ENCODE data around the gene IQSEC1.

Gene IQSEC1

DNA sequence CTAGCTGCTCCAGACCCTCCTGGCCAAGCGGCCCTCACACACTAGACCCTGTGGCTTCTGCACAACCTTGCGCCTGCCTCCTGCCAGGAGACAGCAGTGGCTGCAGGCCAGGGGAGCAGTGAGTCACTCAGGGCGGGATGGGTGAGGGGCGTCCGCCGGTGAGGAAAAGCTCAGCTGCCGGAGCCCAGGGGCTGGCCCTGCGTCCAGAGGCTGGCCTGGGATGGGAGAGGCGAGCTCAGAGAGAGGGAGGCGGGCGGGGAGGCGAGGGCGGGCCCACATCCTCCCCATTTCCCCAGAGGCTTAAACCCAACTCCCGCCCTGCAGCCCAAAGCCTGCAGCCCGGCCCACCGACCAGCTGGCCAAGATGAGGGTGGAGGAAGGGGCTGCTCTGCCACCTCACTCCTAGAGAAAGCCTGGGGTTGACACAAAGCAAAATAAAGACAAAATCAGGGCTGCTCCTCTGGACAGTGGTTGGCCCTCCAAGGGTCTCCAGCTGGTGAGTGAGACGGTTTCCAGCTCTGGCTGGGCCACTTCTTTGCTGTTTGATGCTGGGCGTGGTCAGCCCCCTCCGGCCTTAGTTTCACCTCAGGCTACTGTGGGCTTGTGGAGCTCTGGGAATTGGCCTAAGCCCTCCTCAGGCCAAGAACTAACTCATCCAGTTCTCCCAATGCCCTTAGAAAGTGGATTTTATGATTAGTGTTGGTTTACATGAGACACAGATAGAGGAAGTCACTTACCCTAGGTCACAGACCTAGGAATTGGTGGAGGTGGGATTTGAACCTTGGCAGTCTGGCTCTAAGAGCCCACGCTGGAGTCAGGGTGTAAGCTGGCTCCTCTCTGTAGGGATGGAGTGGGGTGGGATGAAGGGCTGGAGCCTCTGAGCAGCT, 50.6 kb downstream of the IQSEC1 start:
- ChIA-PET POLR2A (ENCODE audit: low non-redundant PET) (no interaction called here), CTCF (interaction anchor here (0.6 to 0.9 kb wide), 2 partner anchors 28 to 182 kb away, joined by 3 read pairs; no protein-coding TSS in a partner anchor)
- no peak overlapping the region for H3K27ac ChIP-seq
- DNase-seq (ENCODE audit: low spot score), result no peak
- TF ChIP-seq, protein P1, sequence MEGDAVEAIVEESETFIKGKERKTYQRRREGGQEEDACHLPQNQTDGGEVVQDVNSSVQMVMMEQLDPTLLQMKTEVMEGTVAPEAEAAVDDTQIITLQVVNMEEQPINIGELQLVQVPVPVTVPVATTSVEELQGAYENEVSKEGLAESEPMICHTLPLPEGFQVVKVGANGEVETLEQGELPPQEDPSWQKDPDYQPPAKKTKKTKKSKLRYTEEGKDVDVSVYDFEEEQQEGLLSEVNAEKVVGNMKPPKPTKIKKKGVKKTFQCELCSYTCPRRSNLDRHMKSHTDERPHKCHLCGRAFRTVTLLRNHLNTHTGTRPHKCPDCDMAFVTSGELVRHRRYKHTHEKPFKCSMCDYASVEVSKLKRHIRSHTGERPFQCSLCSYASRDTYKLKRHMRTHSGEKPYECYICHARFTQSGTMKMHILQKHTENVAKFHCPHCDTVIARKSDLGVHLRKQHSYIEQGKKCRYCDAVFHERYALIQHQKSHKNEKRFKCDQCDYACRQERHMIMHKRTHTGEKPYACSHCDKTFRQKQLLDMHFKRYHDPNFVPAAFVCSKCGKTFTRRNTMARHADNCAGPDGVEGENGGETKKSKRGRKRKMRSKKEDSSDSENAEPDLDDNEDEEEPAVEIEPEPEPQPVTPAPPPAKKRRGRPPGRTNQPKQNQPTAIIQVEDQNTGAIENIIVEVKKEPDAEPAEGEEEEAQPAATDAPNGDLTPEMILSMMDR (conservative IDR thresholded peaks at IDR 0.05; ENCODE audit: low read depth), result no peak

GRCh38 chr3:13021141-13022114, 51.8 kb downstream of the IQSEC1 start:
- ChIA-PET CTCF (no interaction called here), POLR2A (ENCODE audit: low non-redundant PET) (no interaction called here)
- DNase-seq (ENCODE audit: low spot score), result no peak
- H3K27ac ChIP-seq, result no peak overlapping the region
- TF ChIP-seq, protein P1 (conservative IDR thresholded peaks at IDR 0.05; ENCODE audit: low read depth), result no peak

GRCh38 chr3:13020159-13020750, 53.0 kb downstream of the IQSEC1 start:
- DNase-seq (ENCODE audit: low spot score), result no peak
- CTCF ChIA-PET, result no interaction called here
- H3K27ac ChIP-seq, result no peak overlapping the region
- TF ChIP-seq, protein P1 (conservative IDR thresholded peaks at IDR 0.05; ENCODE audit: low read depth), result no peak
- POLR2A ChIA-PET (ENCODE audit: low non-redundant PET), result no interaction called here

- CTCF ChIA-PET, result no interaction called here
- DNase-seq (ENCODE audit: low spot score), result no peak
- peak overlapping the region; percentile 29; the same call in 1 of the 2 replicates for H3K27ac ChIP-seq
- POLR2A ChIA-PET (ENCODE audit: low non-redundant PET), result no interaction called here
- TF ChIP-seq, protein P1 (conservative IDR thresholded peaks at IDR 0.05; ENCODE audit: low read depth), result no peak
These were observed 53.8 kb downstream of the IQSEC1 start for GRCh38 chr3:13019243-13020095.

GRCh38 chr3:13018561-13019242, 54.5 kb downstream of the IQSEC1 start:
- TF ChIP-seq, protein P1 (conservative IDR thresholded peaks at IDR 0.05; ENCODE audit: low read depth), result no peak
- no peak for DNase-seq (ENCODE audit: low spot score)
- POLR2A ChIA-PET (ENCODE audit: low non-redundant PET), result no interaction called here
- CTCF ChIA-PET, result no interaction called here
- H3K27ac ChIP-seq, result peak overlapping the region; percentile 29; the same call in 1 of the 2 replicates
